HAP-1 (cell line): ENCODE measurements around the gene ADGRA1.
"Not testable (repeated sequence)": the region's sequence is repeated elsewhere in the genome, so short reads cannot be mapped to it uniquely, and the experiment has no call there.

ENCODE experiments used
- DNase-seq, 2 experiments: peaks; one replicate each; pipeline ENCODE4 v3.0.0-alpha.2; 2016 to 2020; ENCODE audit warnings: low spot score in 2 of 2
- H3K27me3 ChIP-seq: fragments of 250-450 bp; sonication (Bioruptor Pico); 2 replicates; pipeline ENCODE4 v1.5.1; 2020; ENCODE audit warnings: low read depth, mild to moderate bottlenecking, moderate library complexity
- H3K36me3 ChIP-seq: fragments of 250-450 bp; sonication (Bioruptor Pico); replicated peaks from 2 replicates; pipeline ENCODE4 v1.5.1; 2020; ENCODE audit warnings: mild to moderate bottlenecking
- H3K4me1 ChIP-seq: fragments of 250-450 bp; sonication (Bioruptor Pico); 2 replicates; pipeline ENCODE4 v1.5.1; 2020; ENCODE audit warnings: mild to moderate bottlenecking
- H3K4me3 ChIP-seq: fragments of 250-450 bp; sonication (Bioruptor Pico); 2 replicates; pipeline ENCODE4 v1.5.1; 2020; ENCODE audit warnings: mild to moderate bottlenecking, moderate library complexity
- H3K9me3 ChIP-seq: fragments of 250-450 bp; sonication (Bioruptor Pico); 2 replicates; pipeline ENCODE4 v1.5.1; 2020; ENCODE audit warnings: mild to moderate bottlenecking, moderate library complexity
- in situ Hi-C: fragments of 300-500 bp; cut with MboI; formaldehyde crosslinking; loops from 3 replicates; pipeline ENCODE4 v1.14.3; 2020; ENCODE audit warnings: low sequenced_read_pairs, inconsistent platforms, mixed read lengths

Gene ADGRA1

DNA sequence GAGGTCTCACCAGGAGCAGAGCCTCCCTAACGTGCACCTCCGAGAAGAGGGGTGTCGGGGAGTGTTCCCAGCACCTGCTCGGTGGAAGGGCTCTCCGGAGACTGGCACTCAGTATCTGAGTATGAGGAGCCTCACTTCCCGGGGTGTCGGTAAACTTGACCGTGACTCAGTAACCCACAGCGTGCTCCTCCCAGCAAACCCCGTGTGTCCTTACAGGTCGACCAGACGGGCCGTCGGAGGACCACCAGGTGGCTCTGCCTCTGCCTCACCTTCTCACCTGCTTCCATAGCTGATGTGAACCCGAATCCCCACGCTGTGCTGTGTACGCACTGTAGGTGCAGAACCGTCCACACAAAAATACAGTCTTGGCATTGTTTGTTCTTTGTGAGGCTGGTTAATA lies 43.3 kb downstream of the ADGRA1 start:
- Histone ChIP-seq H3K36me3 (no peaks in the 10 kb centered on the region), H3K27me3 (no peaks in the 10 kb centered on the region), H3K4me1 (no peaks in the 10 kb centered on the region), H3K4me3 (no peak overlapping the region), H3K9me3 (no peaks in the 10 kb centered on the region)
- peak in 1 of 2 experiments; percentile 5 for DNase-seq
- in situ Hi-C loops, result no loop called here

DNA sequence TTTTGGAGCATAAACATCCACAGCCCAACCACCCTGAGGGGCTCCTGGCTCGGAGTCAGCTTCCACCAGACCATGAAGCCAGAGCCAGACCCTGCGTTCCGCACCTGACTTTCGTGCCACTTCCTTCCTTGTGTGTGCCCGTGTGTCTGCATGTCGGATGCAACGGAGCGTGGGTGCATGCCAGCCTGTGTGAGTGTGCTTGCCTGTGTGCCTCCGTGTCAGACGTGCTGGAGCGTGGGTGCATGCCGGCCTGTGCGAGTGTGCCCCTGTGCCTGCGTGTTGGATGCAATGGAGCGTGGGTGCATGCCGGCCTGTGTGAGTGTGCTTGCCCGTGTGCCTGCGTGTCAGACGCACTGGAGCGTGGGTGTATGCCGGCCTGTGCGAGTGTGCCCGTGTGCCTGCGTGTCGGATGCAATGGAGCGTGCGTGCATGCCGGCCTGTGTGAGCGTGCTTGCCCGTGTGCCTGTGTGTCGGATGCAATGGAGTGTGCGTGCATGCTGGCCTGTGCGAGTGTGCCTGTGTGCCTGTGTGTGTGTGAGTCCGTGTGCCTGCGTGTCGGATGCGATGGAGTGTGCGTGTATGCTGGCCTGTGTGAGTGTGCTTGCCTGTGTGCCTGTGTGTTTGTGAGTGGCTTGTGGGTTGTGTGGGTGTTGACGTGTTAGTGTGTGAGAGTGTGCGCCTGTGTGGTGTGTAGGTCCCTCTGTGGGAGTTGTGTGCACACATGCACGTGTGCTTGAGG lies 44.2 kb downstream of the ADGRA1 start:
- Histone ChIP-seq H3K36me3 (no peaks in the 10 kb centered on the region), H3K9me3 (no peaks in the 10 kb centered on the region), H3K4me1 (no peaks in the 10 kb centered on the region), H3K4me3 (no peak overlapping the region), H3K27me3 (no peaks in the 10 kb centered on the region)
- DNase-seq, result peak in 1 of 2 experiments; percentile 5
- in situ Hi-C loops, result no loop called here

DNA sequence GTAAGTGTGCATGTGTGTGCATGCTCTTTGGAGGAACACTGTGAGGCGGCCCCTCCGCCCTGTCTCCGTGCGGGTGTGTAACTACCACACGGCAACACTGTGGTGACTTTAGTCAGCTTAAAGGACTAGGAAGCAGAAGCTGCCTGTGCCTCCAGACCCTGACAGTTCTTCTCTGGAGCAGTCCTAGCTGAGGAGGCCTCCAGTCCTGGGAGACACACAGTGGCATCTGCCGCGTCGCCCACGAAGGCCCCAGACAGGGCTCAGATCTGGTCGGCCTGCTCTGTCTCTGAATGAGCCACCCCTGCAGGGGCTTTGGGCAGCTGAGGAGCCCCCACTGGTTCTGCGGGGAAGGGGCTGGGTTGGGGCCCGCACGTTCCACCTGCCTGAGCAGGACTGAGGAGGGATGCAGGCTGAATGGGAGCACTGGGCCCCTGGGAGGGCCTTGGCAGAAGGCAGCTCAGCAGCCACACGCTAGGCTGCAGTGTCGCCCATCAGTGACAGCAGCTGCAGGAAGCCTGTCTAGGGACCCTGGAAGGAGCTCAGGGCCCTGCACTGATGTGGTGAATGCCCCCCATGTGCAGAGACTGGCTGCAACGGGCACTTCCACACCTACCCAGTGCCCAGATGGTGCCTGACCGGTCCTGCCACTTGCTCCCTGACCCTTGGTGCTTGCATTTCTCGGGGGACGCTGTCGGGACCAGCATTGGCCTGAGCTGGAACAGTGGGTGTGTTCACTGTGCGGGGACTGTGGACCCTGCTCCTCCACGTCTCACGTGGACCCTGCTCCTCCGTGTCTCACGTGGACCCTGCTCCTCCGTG lies 45.0 kb downstream of the ADGRA1 start:
- Histone ChIP-seq H3K27me3 (no peaks in the 10 kb centered on the region), H3K36me3 (no peaks in the 10 kb centered on the region), H3K4me3 (no peak overlapping the region), H3K9me3 (no peaks in the 10 kb centered on the region), H3K4me1 (no peaks in the 10 kb centered on the region)
- DNase-seq, result peak in 1 of 2 experiments; percentile 5
- in situ Hi-C loops, result no loop called here

DNA sequence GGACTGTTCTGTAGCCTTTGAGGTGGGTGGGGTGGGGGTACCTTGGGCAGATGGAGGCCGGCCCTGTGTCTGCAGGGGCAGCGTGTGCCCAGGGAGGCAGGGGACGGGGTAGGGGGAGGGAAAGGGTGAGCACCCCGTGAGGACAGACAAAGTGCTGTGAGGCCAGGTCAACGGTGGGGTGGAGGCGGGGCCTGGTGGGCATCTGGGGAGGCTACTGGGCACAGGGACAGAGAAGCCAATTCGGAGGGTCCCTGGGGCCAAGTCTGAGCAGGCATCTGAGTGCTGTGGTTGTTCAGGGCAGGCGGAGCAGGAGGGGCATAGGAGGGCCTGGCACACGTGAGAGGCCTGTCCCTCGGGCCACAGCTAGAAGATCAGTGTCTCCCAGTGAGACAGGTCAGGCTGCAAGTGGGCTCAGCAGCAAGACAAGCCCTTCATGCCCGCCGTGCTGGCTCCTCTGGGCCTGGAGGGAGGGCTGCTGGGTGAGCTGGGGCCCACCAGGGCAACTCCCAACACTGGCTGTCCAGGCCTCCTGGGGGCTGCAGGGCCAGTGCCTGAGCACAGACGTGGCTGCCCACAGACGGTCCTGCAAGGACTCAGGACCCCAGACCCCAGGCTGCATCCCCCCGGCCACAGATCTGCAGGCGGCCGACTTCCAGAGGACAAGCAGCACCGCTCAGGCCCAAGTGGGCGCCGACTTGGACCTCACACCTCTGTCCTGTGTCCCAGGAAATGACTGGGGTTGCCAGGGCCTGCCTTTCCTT lies 45.9 kb downstream of the ADGRA1 start:
- Histone ChIP-seq H3K9me3 (no peaks in the 10 kb centered on the region), H3K4me3 (no peak overlapping the region), H3K27me3 (no peaks in the 10 kb centered on the region), H3K36me3 (no peaks in the 10 kb centered on the region), H3K4me1 (no peaks in the 10 kb centered on the region)
- peak in 1 of 2 experiments; percentile 4 for DNase-seq
- in situ Hi-C loops, result no loop called here

DNA sequence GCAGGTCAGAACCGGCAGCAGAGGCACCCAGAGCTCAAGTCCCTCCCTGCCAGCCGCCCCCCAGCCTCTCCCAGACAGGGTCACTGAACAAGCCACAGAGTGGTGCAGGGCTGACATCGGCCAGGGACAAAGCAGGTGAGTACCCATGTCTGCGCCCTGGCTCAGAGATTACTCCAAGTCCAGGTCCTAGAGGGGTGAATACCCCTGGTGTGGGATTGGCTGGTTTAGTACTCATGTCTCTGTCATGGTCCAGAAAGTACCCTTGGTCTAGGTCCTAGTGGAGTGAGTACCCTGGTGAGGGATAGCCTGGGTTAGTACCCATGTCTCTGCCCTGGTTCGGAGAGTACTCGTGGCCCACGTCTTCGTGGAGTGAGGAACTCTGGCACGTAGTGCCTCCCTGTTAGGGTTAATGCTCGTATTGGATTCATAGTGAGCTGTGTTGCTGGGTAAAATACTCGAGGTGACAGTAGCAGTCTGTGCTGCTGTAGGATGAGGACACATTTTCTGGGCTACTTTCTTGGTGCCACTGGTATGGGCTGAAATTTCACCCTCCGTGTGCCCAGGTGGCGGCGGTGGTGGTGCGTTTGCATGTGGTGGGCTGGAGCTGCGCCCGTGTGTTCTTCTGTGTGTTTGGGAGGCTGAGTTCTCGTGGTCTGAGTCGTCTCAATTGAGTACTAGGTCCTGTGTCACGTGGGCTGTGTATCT lies 46.8 kb downstream of the ADGRA1 start:
- in situ Hi-C loops, result no loop called here
- H3K9me3 ChIP-seq, result no peaks in the 10 kb centered on the region
- DNase-seq, result peak in 1 of 2 experiments; percentile 6
- no peaks in the 10 kb centered on the region for H3K36me3 ChIP-seq
- no peaks in the 10 kb centered on the region for H3K4me1 ChIP-seq
- no peaks in the 10 kb centered on the region for H3K27me3 ChIP-seq
- no peak overlapping the region for H3K4me3 ChIP-seq

DNA sequence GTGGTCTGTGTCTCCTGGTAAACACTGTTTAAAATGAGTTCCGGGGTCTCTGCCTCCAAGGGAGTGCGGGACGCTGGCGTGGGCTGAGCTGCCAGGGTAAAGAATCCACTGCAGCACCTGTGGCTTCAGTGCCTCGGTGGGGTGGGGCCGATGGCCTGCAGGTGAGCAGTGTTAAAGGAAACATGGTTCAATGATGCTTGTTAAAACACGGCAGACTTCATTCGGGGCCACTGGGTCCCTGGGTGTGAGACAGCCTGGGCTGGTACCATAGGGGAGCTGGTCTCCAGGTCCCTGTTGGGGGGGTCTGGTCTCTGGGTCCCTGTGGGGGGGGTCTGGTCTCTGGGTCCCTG lies 47.4 kb downstream of the ADGRA1 start:
- DNase-seq, result peak in 1 of 2 experiments; percentile 6
- Histone ChIP-seq H3K4me1 (no peaks in the 10 kb centered on the region), H3K9me3 (no peaks in the 10 kb centered on the region), H3K4me3 (no peak overlapping the region), H3K27me3 (no peaks in the 10 kb centered on the region), H3K36me3 (no peaks in the 10 kb centered on the region)
- in situ Hi-C loops, result no loop called here

DNA sequence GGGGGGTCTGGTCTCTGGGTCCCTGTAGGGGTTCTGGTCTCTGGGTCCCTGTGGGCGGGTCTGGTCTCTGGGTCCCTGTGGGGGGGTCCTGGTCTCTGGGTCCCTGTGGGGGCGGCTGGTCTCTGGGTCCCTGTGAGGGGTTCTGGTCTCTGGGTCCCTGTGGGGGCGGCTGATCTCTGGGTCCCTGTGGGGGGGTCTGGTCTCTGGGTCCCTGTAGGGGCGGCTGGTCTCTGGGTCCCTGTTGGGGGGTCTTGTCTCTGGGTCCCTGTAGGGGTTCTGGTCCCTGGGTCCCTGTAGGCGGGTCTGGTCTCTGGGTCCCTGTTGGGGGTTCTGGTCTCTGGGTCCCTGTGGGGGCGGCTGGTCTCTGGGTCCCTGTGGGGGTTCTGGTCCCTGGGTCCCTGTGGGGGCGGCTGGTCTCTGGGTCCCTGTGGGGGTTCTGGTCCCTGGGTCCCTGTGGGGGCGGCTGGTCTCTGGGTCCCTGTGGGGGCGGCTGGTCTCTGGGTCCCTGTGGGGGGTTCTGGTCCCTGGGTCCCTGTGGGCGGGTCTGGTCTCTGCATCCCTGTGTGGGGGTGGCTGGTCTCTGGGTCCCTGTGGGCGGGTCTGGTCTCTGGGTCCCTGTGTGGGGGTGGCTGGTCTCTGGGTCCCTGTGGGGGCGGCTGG lies 49.9 kb downstream of the ADGRA1 start:
- H3K4me3 ChIP-seq, H3K9me3 ChIP-seq, H3K27me3 ChIP-seq, H3K4me1 ChIP-seq, DNase-seq, H3K36me3 ChIP-seq, in situ Hi-C loops: not testable (repeated sequence)

DNA sequence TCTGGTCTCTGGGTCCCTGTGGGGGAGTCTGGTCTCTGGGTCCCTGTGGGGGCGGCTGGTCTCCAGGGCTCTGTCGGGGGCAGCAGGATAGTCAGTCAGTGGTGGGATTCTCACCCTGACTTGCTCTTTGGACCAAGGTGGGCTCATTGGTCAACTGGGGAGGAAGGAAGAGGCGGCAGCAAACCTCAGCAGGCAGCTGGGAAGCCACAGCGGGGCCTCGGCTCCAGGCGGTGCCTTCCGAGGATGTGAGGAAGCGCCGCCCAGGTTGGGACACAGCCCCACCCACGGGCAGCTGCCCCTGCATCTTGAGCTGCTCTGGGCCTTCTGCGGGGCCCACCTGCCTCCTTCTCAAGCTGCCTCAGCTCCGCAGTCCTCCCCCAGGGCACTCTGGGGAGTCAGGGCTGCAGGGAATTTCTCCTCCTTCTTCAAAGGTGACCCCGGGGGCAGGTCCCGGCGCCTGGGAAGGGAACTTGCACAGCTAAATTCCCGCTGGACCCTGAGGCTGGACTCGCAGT lies 51.9 kb downstream of the ADGRA1 start:
- DNase-seq, result no peak
- Histone ChIP-seq H3K4me1 (peaks cover 6% of the 10 kb centered on the region), H3K9me3 (no peaks in the 10 kb centered on the region), H3K4me3 (no peak overlapping the region), H3K36me3 (no peaks in the 10 kb centered on the region), H3K27me3 (no peaks in the 10 kb centered on the region)
- in situ Hi-C loops, result no loop called here

DNA sequence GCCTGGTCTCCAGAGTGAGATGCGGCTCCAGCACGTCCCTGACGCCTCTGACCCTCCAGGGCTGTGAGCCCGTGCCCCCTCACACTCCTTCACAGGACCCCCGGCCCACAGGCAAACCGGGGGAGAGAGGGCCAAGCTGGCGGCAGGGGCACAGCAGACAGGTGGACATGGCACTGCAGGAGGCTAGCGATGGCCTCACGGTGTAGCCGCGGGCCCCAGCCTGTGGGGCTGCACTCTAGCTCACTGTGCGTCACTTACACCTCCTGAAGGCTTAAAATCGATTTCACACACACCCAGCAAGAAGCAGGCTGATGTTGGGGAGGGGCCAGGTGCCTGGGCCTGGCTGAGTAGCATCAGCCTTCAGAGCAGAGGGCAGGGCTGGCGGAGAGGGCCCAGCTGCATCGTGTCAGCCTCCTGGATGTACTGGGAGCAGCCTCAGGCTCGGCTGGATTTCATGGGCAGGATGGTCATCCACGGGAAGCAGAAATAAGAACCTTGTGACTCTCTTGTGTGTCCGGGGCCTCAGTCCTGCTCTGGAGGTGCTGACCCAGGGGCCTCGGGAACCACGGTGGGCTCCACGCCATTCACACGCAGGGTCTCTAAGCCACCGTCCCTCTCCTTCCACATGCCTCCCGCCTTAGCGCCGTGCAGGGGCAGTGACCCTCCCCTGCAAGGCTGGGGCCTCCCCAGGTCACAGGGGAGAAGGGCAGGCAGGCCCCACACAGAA lies 52.9 kb downstream of the ADGRA1 start:
- no peak overlapping the region for H3K4me3 ChIP-seq
- peaks cover 6% of the 10 kb centered on the region for H3K4me1 ChIP-seq
- no peaks in the 10 kb centered on the region for H3K27me3 ChIP-seq
- H3K9me3 ChIP-seq, result no peaks in the 10 kb centered on the region
- in situ Hi-C loops, result no loop called here
- no peaks in the 10 kb centered on the region for H3K36me3 ChIP-seq
- peak in 1 of 2 experiments; percentile 7 for DNase-seq

DNA sequence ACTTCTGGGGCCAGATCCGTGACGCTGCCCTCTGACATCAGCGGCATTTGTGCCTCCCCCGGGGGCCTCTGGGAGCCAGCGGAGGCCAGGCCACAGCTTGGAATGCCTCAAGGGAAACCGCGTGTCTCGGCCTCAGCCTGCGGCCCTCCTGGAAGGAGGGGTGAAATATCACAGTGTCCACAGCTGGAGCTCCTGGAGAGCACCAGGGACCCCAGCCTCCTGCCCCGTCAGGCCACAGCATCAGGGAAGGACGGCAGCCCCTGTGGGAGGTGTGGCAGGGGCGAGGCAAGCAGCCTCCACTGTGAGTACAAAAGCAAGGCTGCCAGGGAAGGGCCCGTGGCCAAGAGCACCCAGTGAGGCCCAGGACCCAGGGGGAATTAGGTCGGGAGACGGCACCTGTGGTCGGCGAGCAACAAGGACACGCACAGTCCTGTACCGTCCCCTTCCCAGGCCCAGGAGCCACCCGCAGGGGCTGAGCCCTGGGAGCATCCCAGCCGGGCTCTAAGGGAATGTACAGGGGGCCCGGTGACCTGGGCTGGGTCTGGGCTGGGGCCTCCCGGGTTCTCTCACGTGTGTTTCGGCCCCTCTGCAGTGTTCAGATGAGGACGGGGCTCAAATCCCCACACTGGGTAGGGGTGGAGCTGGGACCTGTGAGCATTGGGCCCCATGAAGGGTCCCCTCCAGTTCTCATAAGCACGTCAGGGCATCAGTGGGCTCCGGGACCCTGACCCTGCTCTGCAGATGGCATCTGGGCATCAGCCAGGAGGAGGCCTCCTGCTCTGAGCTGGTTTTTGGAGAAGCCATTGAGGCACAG lies 53.6 kb downstream of the ADGRA1 start:
- H3K9me3 ChIP-seq, result no peaks in the 10 kb centered on the region
- DNase-seq, result no peak
- no peak overlapping the region for H3K4me3 ChIP-seq
- no peaks in the 10 kb centered on the region for H3K27me3 ChIP-seq
- H3K4me1 ChIP-seq, result peaks cover 6% of the 10 kb centered on the region
- in situ Hi-C loops, result no loop called here
- no peaks in the 10 kb centered on the region for H3K36me3 ChIP-seq

DNA sequence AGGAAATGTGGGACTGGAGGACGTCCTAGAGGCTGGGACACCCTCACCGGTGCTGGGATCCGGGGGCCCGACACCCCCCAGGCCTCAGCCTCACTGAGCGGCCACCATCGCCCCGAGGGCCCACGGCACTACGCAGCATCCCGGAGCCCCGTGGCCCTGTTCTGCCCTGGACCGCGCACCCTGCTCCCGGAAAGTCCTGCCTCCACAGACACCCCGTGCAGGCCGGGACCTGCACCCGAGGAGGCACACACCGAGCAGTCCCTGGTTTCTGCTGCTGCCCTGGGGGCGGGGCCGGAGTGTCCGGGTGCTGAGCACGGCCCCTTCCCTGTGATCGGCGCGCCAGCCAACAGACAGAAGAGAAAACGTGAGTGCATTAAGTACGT lies 54.2 kb downstream of the ADGRA1 start:
- DNase-seq, result no peak

More for the DNA sequence above, 54.2 kb downstream of the ADGRA1 start:
- Histone ChIP-seq H3K9me3 (no peaks in the 10 kb centered on the region), H3K4me1 (peaks cover 6% of the 10 kb centered on the region), H3K4me3 (no peak overlapping the region), H3K27me3 (no peaks in the 10 kb centered on the region), H3K36me3 (no peaks in the 10 kb centered on the region)
- in situ Hi-C loops, result no loop called here
